Measurements from ENCODE around the gene BCKDHA.
"Not testable (repeated sequence)": the region's sequence is repeated elsewhere in the genome, so short reads cannot be mapped to it uniquely, and the experiment has no call there.

- not testable (repeated sequence) for TF ChIP-seq EZH2 (IDR thresholded peaks at IDR 0.05; ENCODE audit: low read length, missing control alignments); CTCF (conservative IDR thresholded peaks at IDR 0.05 in 1 of 2, IDR thresholded peaks at IDR 0.05 in 1 of 2; ENCODE audit: low read depth in 1 of 2, low read length in 2 of 2)
Measured at GRCh38 chr19:41408846-41409245, 11.2 kb downstream of the BCKDHA start.
